Activated naive CD4-positive, alpha-beta T cell treated with anti-CD3 and anti-CD28 coated beads, Interleukin-2, amount 50 U/mL, for 16 hours (primary cell): ENCODE results near the gene POLR2E.
A peak's percentile ranks its signal among the peaks of the same experiment; 100 is the strongest.
"Not testable (repeated sequence)": the region's sequence is repeated elsewhere in the genome, so short reads cannot be mapped to it uniquely, and the experiment has no call there.

Source experiments
- DNase-seq: peaks from one replicate; pipeline ENCODE4 v3.0.0-alpha.2; 2020

POLR2E gene

GRCh38 chr19:1125601-1126467 is 30.7 kb upstream of the POLR2E start:
- DNase-seq: no peak

- DNase-seq: no peak
These were observed 28.9 kb upstream of the POLR2E start for GRCh38 chr19:1123885-1124677.

GRCh38 chr19:1123381-1123780 is 28.2 kb upstream of the POLR2E start:
- no peak for DNase-seq

GRCh38 chr19:1122972-1123363 is 27.8 kb upstream of the POLR2E start:
- no peak for DNase-seq

GRCh38 chr19:1122021-1122971 is 27.1 kb upstream of the POLR2E start:
- DNase-seq: no peak

- no peak for DNase-seq
These were observed 26.2 kb upstream of the POLR2E start for GRCh38 chr19:1121395-1121794.

- DNase-seq: no peak
These were observed 24.5 kb upstream of the POLR2E start for GRCh38 chr19:1119475-1120217.

GRCh38 chr19:1118999-1119398 is 23.8 kb upstream of the POLR2E start:
- no peak for DNase-seq

- DNase-seq: no peak
These were observed 22.5 kb upstream of the POLR2E start for GRCh38 chr19:1117654-1118053.

GRCh38 chr19:1116726-1117581 is 21.8 kb upstream of the POLR2E start:
- DNase-seq: no peak

- no peak for DNase-seq
These were observed 20.7 kb upstream of the POLR2E start for GRCh38 chr19:1115646-1116420.

- not testable (repeated sequence) for DNase-seq
These were observed 19.6 kb upstream of the POLR2E start for GRCh38 chr19:1114728-1115127.

GRCh38 chr19:1113986-1114483 is 18.9 kb upstream of the POLR2E start:
- DNase-seq: no peak

GRCh38 chr19:1113030-1113985 is 18.1 kb upstream of the POLR2E start:
- DNase-seq: peak; percentile 85

GRCh38 chr19:1112268-1113029 is 17.3 kb upstream of the POLR2E start:
- DNase-seq: no peak

GRCh38 chr19:1111641-1112267 is 16.6 kb upstream of the POLR2E start:
- DNase-seq: no peak

GRCh38 chr19:1110809-1111640 is 15.8 kb upstream of the POLR2E start:
- DNase-seq: no peak
